SK-N-DZ (cell line): Measurements from ENCODE around the gene WDR81.

ENCODE experiments used
- DNase-seq: peaks from one replicate; pipeline ENCODE4 v3.0.0-alpha.2; 2015; ENCODE audit warnings: low spot score

WDR81 gene

GRCh38 chr17:1776857-1777256 is 52.4 kb downstream of the WDR81 start:
- DNase-seq: no peak

- no peak for DNase-seq
Measured at GRCh38 chr17:1779571-1780131, 55.1 kb downstream of the WDR81 start.

GRCh38 chr17:1782171-1782567 is 57.7 kb downstream of the WDR81 start:
- no peak for DNase-seq

- DNase-seq: no peak
Measured at GRCh38 chr17:1783271-1783670, 58.8 kb downstream of the WDR81 start.

- no peak for DNase-seq
Measured at GRCh38 chr17:1783834-1784611, 59.5 kb downstream of the WDR81 start.

GRCh38 chr17:1785930-1786329 is 61.4 kb downstream of the WDR81 start:
- no peak for DNase-seq

- no peak for DNase-seq
Measured at GRCh38 chr17:1786708-1787107, 62.2 kb downstream of the WDR81 start.

- no peak for DNase-seq
Measured at GRCh38 chr17:1787301-1787902, 62.9 kb downstream of the WDR81 start.
